Measurements from ENCODE around the gene CTNNA1. TPM values are rescaled to one million over a fixed set of nuclear protein-coding genes. Genes with fewer than 3 reads are reported as not detected.

The CTNNA1 gene
- total and polyA plus RNA-seq, 2 of the 8 experiments (the other 6 are each of a cell fraction or from before 2014, with no cell fraction given) = 115 to 349 TPM

- TF ChIP-seq BCL11A (IDR thresholded peaks at IDR 0.05; ENCODE audit: low read depth in 2 of 2, low read length in 2 of 2) = no peak
- TF ChIP-seq TAF7 (optimal IDR thresholded peaks at IDR 0.05; ENCODE audit: borderline replicate concordance, low read depth, low read length) = no peak
Observed at GRCh38 chr5:138870611-138871010, 117.4 kb downstream of the CTNNA1 start (continued).
